Panc1 (cell line): ENCODE measurements around the gene DPYSL5.

Experiments
- POLR2AphosphoS5 ChIP-seq: IDR thresholded peaks from 2 replicates; pipeline ENCODE4 v1.6.1; 2012; ENCODE audit warnings: mild to moderate bottlenecking, low read depth, low read length, moderate library complexity
- SIN3A ChIP-seq: IDR thresholded peaks from 2 replicates; pipeline ENCODE4 v1.6.1; 2012; ENCODE audit warnings: low read depth, mild to moderate bottlenecking, low read length, moderate library complexity, borderline replicate concordance; ENCODE audit not compliant: insufficient read depth
- TF ChIP-seq, protein P1 (sequence below): fragments of 450-650 bp; IDR thresholded peaks from 2 replicates; pipeline ENCODE4 v1.5.1; 2017; ENCODE audit warnings: mild to moderate bottlenecking

GRCh38 chr2:26852405-26853306 is 4.7 kb downstream of the DPYSL5 start:
- TF ChIP-seq, protein P1, sequence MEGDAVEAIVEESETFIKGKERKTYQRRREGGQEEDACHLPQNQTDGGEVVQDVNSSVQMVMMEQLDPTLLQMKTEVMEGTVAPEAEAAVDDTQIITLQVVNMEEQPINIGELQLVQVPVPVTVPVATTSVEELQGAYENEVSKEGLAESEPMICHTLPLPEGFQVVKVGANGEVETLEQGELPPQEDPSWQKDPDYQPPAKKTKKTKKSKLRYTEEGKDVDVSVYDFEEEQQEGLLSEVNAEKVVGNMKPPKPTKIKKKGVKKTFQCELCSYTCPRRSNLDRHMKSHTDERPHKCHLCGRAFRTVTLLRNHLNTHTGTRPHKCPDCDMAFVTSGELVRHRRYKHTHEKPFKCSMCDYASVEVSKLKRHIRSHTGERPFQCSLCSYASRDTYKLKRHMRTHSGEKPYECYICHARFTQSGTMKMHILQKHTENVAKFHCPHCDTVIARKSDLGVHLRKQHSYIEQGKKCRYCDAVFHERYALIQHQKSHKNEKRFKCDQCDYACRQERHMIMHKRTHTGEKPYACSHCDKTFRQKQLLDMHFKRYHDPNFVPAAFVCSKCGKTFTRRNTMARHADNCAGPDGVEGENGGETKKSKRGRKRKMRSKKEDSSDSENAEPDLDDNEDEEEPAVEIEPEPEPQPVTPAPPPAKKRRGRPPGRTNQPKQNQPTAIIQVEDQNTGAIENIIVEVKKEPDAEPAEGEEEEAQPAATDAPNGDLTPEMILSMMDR = no peak
- TF ChIP-seq POLR2AphosphoS5 (no peak), SIN3A (no peak)
